Measurements from ENCODE around the gene PRPF38A. TPM values are rescaled to one million over a fixed set of nuclear protein-coding genes. Genes with fewer than 3 reads are reported as not detected.

PRPF38A gene
- polyA plus RNA-seq, 4 donors = 74.0 to 84.9 (median 80.9) TPM

DNA sequence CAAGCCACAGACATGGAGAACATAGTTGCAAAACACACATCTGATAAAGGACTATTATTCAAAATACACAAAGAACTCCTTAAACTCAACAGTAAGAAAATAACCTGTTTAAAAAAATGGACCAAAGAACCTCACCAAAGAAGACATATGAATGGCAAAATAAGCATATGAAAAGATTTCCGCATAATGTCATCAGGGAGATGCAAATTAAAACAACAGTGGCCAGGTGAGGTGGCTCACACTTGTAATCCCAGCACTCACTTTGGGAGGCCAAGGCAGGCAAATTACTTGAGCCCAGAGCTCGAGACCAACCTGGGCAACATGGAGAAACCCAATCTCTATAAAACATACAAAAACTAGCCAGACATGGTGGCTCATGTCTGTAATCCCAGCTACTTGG lies 50.4 kb downstream of the PRPF38A start:
- DNase-seq (ENCODE audit: low read depth in 4 of 4, low spot score in 3 of 4) = no peak

DNA sequence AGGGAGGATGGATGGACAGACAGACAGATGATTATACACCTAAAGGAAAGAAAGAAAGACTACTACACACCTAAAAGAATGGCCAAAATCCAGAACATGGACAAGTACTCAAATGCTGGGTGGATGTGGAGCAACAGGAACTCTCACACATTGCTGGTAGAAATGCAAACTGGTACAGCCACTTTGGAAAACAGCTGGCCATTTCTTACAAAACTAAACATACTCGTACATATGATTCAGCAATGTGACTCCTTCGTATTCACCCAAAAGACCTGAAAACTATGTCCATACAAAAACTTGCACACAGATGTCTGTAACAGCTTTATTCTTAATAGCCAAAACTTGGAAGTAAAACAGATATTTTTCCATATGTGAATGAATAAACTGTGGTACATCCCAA lies 51.3 kb downstream of the PRPF38A start:
- no peak for DNase-seq (ENCODE audit: low read depth in 4 of 4, low spot score in 3 of 4)

DNA sequence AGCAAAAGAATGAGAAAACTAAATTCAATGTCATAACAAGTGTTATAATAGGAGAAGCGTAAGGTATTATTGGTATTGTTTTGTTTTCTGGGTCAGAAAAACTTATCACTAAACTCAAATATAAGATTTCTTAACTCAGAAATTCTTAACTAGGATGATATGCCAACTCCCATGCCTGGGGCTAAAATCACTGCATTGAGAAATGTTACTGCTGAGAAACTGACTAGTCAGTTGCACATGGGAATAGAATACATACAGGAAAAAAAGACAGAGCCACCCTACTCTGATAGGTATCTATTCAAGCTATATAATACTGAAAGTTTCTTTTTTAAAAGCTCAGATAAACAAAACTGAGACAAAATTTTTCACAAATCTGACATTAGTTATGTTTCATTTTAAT lies 56.3 kb downstream of the PRPF38A start:
- DNase-seq (ENCODE audit: low read depth in 4 of 4, low spot score in 3 of 4) = no peak

- no peak for DNase-seq (ENCODE audit: low read depth in 4 of 4, low spot score in 3 of 4)
Observed at GRCh38 chr1:52461821-52462220, 57.4 kb downstream of the PRPF38A start.

GRCh38 chr1:52463891-52464290 lies 59.5 kb downstream of the PRPF38A start:
- no peak for DNase-seq (ENCODE audit: low read depth in 4 of 4, low spot score in 3 of 4)

GRCh38 chr1:52469108-52469507 lies 64.7 kb downstream of the PRPF38A start:
- no peak for DNase-seq (ENCODE audit: low read depth in 4 of 4, low spot score in 3 of 4)

Other genes with a start within 250 kb of the PRPF38A start
- 10 to 100 TPM; 29.8 to 35.5 (median 31.7) TPM for gene CC2D1B, start 38.4 kb upstream of the PRPF38A start, polyA plus RNA-seq (ENCODE audit: insufficient read length in 4 of 4)
- gene ORC1, start 179 bp upstream of the PRPF38A start, polyA plus RNA-seq (ENCODE audit: insufficient read length in 4 of 4) = 1 to 10 TPM; 5.3 to 7.5 (median 7.4) TPM
- 10 to 100 TPM; 66.8 to 82.6 (median 80.8) TPM for gene TUT4, start 148.5 kb downstream of the PRPF38A start, polyA plus RNA-seq (ENCODE audit: insufficient read length in 4 of 4)
- 10 to 100 TPM; 72.1 to 91.2 (median 80.3) TPM for gene GPX7, start 197.8 kb downstream of the PRPF38A start, polyA plus RNA-seq (ENCODE audit: insufficient read length in 4 of 4)
- 1 to 10 TPM; 1.2 to 2.1 (median 1.4) TPM for gene SHISAL2A, start 228.6 kb downstream of the PRPF38A start, polyA plus RNA-seq (ENCODE audit: insufficient read length in 4 of 4)

Data from right renal pelvis (tissue), 4 donors.